Mesodermal cell (in vitro differentiated cells): ENCODE measurements around the gene MARCHF3.
A peak's percentile ranks its signal among the peaks of the same experiment; 100 is the strongest.

ENCODE experiments used
- H3K27ac ChIP-seq: 2 replicates; pipeline ENCODE4 v1.7.0; 2013; ENCODE audit warnings: mild to moderate bottlenecking, low read depth, low read length, moderate library complexity; ENCODE audit not compliant: severe bottlenecking
- H3K36me3 ChIP-seq: 2 replicates; pipeline ENCODE4 v1.7.1; 2013; ENCODE audit warnings: mild to moderate bottlenecking, low read length, moderate library complexity; ENCODE audit not compliant: control insufficient read depth, insufficient read depth
- H3K4me1 ChIP-seq: one replicate; pipeline ENCODE4 v1.7.1; 2013; ENCODE audit warnings: mild to moderate bottlenecking, low read length; ENCODE audit not compliant: insufficient read depth, control insufficient read depth, poor library complexity, severe bottlenecking
- H3K4me3 ChIP-seq: 2 replicates; pipeline ENCODE4 v1.7.0; 2013; ENCODE audit warnings: low read length, control low read depth, mild to moderate bottlenecking; ENCODE audit not compliant: insufficient read depth, poor library complexity, severe bottlenecking; ENCODE audit errors: extremely low read depth
- H3K9me3 ChIP-seq: 2 replicates; pipeline ENCODE4 v1.7.1; 2013; ENCODE audit warnings: mild to moderate bottlenecking, low read length, moderate library complexity; ENCODE audit not compliant: control insufficient read depth
- WGBS, 2 experiments: methylation state at CpG; one replicate each; pipeline ENCODE4 v1.1.5; 2013; ENCODE audit warnings: missing lambda C conversion rate in 2 of 2; ENCODE audit not compliant: insufficient coverage in 2 of 2; 5-methylcytosine and 5-hydroxymethylcytosine counted together

MARCHF3 gene

GRCh38 chr5:127001621-127002296 is 28.6 kb downstream of the MARCHF3 start:
- Histone ChIP-seq H3K27ac (peak overlapping the region; percentile 99), H3K4me3 (no peak overlapping the region), H3K36me3 (no peaks in the 10 kb centered on the region), H3K4me1 (peaks cover 30% of the 10 kb centered on the region), H3K9me3 (no peaks in the 10 kb centered on the region)
- 53 to 100% methylated on average over 1 to 3 of the region's 4 CpGs for WGBS, 2 experiments

GRCh38 chr5:126998895-126999570 is 31.3 kb downstream of the MARCHF3 start:
- WGBS, 2 experiments, result 89 to 91% methylated on average over 3 of the region's 3 CpGs
- no peak overlapping the region for H3K4me3 ChIP-seq
- H3K36me3 ChIP-seq, result no peaks in the 10 kb centered on the region
- no peak overlapping the region for H3K27ac ChIP-seq
- no peaks in the 10 kb centered on the region for H3K9me3 ChIP-seq
- peaks cover 40% of the 10 kb centered on the region for H3K4me1 ChIP-seq

GRCh38 chr5:126998201-126998631 is 32.1 kb downstream of the MARCHF3 start:
- Histone ChIP-seq H3K4me1 (peaks cover 38% of the 10 kb centered on the region), H3K27ac (no peak overlapping the region), H3K4me3 (no peak overlapping the region), H3K9me3 (no peaks in the 10 kb centered on the region), H3K36me3 (no peaks in the 10 kb centered on the region)
- WGBS, 2 experiments, result 60 to 86% methylated on average over 1 of the region's 2 CpGs

- Histone ChIP-seq H3K36me3 (no peaks in the 10 kb centered on the region), H3K4me3 (no peak overlapping the region), H3K27ac (no peak overlapping the region), H3K4me1 (peaks cover 18% of the 10 kb centered on the region), H3K9me3 (no peaks in the 10 kb centered on the region)
- no CpG with 5 or more reads among the region's 1 CpG for WGBS, 2 experiments
Measured at GRCh38 chr5:126995689-126996088, 34.7 kb downstream of the MARCHF3 start.

- Histone ChIP-seq H3K4me1 (peaks cover 18% of the 10 kb centered on the region), H3K27ac (no peak overlapping the region), H3K4me3 (no peak overlapping the region), H3K36me3 (no peaks in the 10 kb centered on the region), H3K9me3 (no peaks in the 10 kb centered on the region)
- WGBS, 2 experiments, result 100% methylated on average over 2 to 3 of the region's 3 CpGs
Measured at GRCh38 chr5:126995039-126995438, 35.3 kb downstream of the MARCHF3 start.

- H3K4me1 ChIP-seq, result peaks cover 18% of the 10 kb centered on the region
- H3K9me3 ChIP-seq, result no peaks in the 10 kb centered on the region
- whole genome bisulfite sequencing, 2 experiments, result 97 to 98% methylated on average over 3 of the region's 4 CpGs
Measured at GRCh38 chr5:126994485-126994884, 35.9 kb downstream of the MARCHF3 start.

GRCh38 chr5:126988021-126988569 is 42.3 kb downstream of the MARCHF3 start:
- H3K36me3 ChIP-seq, result no peaks in the 10 kb centered on the region
- H3K9me3 ChIP-seq, result no peaks in the 10 kb centered on the region
- H3K4me3 ChIP-seq, result no peak overlapping the region
- WGBS, 2 experiments, result 82 to 96% methylated on average over 3 of the region's 3 CpGs
- H3K27ac ChIP-seq, result no peak overlapping the region
- no peaks in the 10 kb centered on the region for H3K4me1 ChIP-seq

More at GRCh38 chr5:126994485-126994884, 35.9 kb downstream of the MARCHF3 start:
- Histone ChIP-seq H3K27ac (no peak overlapping the region), H3K4me3 (no peak overlapping the region), H3K36me3 (no peaks in the 10 kb centered on the region)

GRCh38 chr5:126987271-126987899 is 43.0 kb downstream of the MARCHF3 start:
- H3K4me3 ChIP-seq, result no peak overlapping the region
- 100% methylated on average over 2 of the region's 4 CpGs; no CpG with 5 or more reads in 1 of the 2 experiments for WGBS, 2 experiments

GRCh38 chr5:126984632-126985031 is 45.7 kb downstream of the MARCHF3 start:
- WGBS, 2 experiments, result 60% methylated on average over 1 of the region's 2 CpGs; no CpG with 5 or more reads in 1 of the 2 experiments
- H3K9me3 ChIP-seq, result no peaks in the 10 kb centered on the region
- no peak overlapping the region for H3K4me3 ChIP-seq
- H3K27ac ChIP-seq, result no peak overlapping the region
- no peaks in the 10 kb centered on the region for H3K36me3 ChIP-seq
- no peaks in the 10 kb centered on the region for H3K4me1 ChIP-seq

More at GRCh38 chr5:126987271-126987899, 43.0 kb downstream of the MARCHF3 start:
- no peak overlapping the region for H3K27ac ChIP-seq
- no peaks in the 10 kb centered on the region for H3K36me3 ChIP-seq
- no peaks in the 10 kb centered on the region for H3K4me1 ChIP-seq
- no peaks in the 10 kb centered on the region for H3K9me3 ChIP-seq

- no peaks in the 10 kb centered on the region for H3K9me3 ChIP-seq
- H3K4me1 ChIP-seq, result no peaks in the 10 kb centered on the region
- no peak overlapping the region for H3K27ac ChIP-seq
- H3K36me3 ChIP-seq, result no peaks in the 10 kb centered on the region
- 92 to 100% methylated on average over 1 of the region's 2 CpGs for WGBS, 2 experiments
- no peak overlapping the region for H3K4me3 ChIP-seq
Measured at GRCh38 chr5:126983874-126984266, 46.5 kb downstream of the MARCHF3 start.
